HL-60 (cell line): ENCODE measurements around the gene PSTPIP1.

Source experiments
- DNase-seq, 2 experiments: peaks; one replicate each; pipeline ENCODE4 v3.0.0-alpha.2; 2010 to 2020; ENCODE audit warnings: low read depth in 1 of 2, low spot score in 1 of 2
- H3K27ac ChIP-seq: fragments of 250-450 bp; sonication (Bioruptor Pico); replicated peaks from 2 replicates; pipeline ENCODE4 v1.5.1; 2020; ENCODE audit warnings: mild to moderate bottlenecking, moderate library complexity
- H3K27me3 ChIP-seq: fragments of 250-450 bp; sonication (Bioruptor Pico); 2 replicates; pipeline ENCODE4 v1.5.1; 2021; ENCODE audit warnings: mild to moderate bottlenecking, moderate library complexity; ENCODE audit not compliant: insufficient read depth, poor library complexity, severe bottlenecking
- H3K4me3 ChIP-seq: replicated peaks from 2 replicates; pipeline ENCODE4 v1.5.1; 2011; ENCODE audit warnings: mild to moderate bottlenecking, control low read depth, low read length; ENCODE audit not compliant: insufficient read depth
- CTCF ChIP-seq: IDR thresholded peaks from one replicate; pipeline ENCODE4 v1.5.1; 2011; ENCODE audit warnings: low read length, control low read depth, inconsistent platforms; ENCODE audit not compliant: insufficient read depth
- GABPA ChIP-seq: IDR thresholded peaks from 2 replicates; pipeline ENCODE4 v1.6.1; 2012; ENCODE audit warnings: low read depth
- POLR2AphosphoS5 ChIP-seq: IDR thresholded peaks from 2 replicates; pipeline ENCODE4 v1.6.1; 2012; ENCODE audit warnings: low read depth
- REST ChIP-seq: IDR thresholded peaks from 2 replicates; pipeline ENCODE4 v1.6.1; 2012; ENCODE audit warnings: low read depth; ENCODE audit not compliant: insufficient replicate concordance
- SPI1 ChIP-seq: IDR thresholded peaks from 2 replicates; pipeline ENCODE4 v1.6.1; 2012; ENCODE audit warnings: low read depth, mild to moderate bottlenecking, borderline replicate concordance

PSTPIP1 gene

GRCh38 chr15:77045985-77046384, 51.1 kb downstream of the PSTPIP1 start:
- no peak for DNase-seq
- TF ChIP-seq POLR2AphosphoS5, result no peak
- no peak for TF ChIP-seq SPI1
- TF ChIP-seq CTCF, result no peak
- TF ChIP-seq GABPA, result no peak
- no peak for TF ChIP-seq REST
- Histone ChIP-seq H3K4me3 (no peak overlapping the region), H3K27ac (no peak overlapping the region), H3K27me3 (no peaks in the 10 kb centered on the region)

GRCh38 chr15:77046704-77047412, 51.9 kb downstream of the PSTPIP1 start:
- Histone ChIP-seq H3K27ac (no peak overlapping the region), H3K27me3 (no peaks in the 10 kb centered on the region), H3K4me3 (no peak overlapping the region)
- TF ChIP-seq GABPA, result no peak
- TF ChIP-seq CTCF, result no peak
- no peak for TF ChIP-seq SPI1
- TF ChIP-seq REST, result no peak
- no peak for TF ChIP-seq POLR2AphosphoS5
- no peak for DNase-seq

GRCh38 chr15:77048135-77048876, 53.4 kb downstream of the PSTPIP1 start:
- TF ChIP-seq REST (no peak), GABPA (no peak), POLR2AphosphoS5 (no peak), CTCF (no peak), SPI1 (no peak)
- Histone ChIP-seq H3K27ac (no peak overlapping the region), H3K27me3 (no peaks in the 10 kb centered on the region), H3K4me3 (no peak overlapping the region)
- DNase-seq, result no peak
